ENCODE measurements around the gene MYO16.

DNA sequence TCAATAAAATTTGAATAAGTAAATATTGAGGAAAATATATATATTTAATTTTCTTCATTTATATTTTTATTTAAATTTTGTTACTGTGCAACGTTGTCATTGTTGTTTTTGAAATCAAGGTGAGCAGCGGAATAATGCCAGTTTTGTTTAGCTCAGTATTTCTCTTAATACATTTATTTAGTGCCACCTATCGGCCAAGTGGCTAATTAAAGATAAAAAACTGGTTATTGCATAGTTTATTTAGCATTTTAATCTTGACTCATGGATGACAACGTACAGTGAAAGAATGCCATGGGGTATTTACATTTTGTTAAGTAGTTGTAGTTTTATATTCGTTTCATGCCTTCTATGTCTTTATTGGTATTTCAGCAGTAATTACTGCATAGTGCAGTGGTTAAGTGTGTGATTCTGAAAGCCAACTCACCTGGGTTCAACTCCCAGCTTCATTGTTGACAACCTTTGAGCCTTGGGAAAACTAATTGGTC lies 265.9 kb downstream of the MYO16 start:
- TF ChIP-seq, protein P1, sequence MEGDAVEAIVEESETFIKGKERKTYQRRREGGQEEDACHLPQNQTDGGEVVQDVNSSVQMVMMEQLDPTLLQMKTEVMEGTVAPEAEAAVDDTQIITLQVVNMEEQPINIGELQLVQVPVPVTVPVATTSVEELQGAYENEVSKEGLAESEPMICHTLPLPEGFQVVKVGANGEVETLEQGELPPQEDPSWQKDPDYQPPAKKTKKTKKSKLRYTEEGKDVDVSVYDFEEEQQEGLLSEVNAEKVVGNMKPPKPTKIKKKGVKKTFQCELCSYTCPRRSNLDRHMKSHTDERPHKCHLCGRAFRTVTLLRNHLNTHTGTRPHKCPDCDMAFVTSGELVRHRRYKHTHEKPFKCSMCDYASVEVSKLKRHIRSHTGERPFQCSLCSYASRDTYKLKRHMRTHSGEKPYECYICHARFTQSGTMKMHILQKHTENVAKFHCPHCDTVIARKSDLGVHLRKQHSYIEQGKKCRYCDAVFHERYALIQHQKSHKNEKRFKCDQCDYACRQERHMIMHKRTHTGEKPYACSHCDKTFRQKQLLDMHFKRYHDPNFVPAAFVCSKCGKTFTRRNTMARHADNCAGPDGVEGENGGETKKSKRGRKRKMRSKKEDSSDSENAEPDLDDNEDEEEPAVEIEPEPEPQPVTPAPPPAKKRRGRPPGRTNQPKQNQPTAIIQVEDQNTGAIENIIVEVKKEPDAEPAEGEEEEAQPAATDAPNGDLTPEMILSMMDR (IDR thresholded peaks at IDR 0.05) = peak; percentile 32 to 57 (median 48)
- TF ChIP-seq POLR2A (IDR thresholded peaks at IDR 0.05) = no peak

All from tibial nerve (tissue), 3 donors.